ENCODE data around the gene ORAI3. TPM values are rescaled to one million over a fixed set of nuclear protein-coding genes. Genes with fewer than 3 reads are reported as not detected.

ORAI3 gene
- total RNA-seq, 1 donor from 2014 or later: 12.2 TPM

- no peaks in the 10 kb centered on the region for H3K36me3 ChIP-seq
- H3K27ac ChIP-seq (replicated peaks): no peak overlapping the region
- H3K4me3 ChIP-seq: no peak overlapping the region
- no peak for DNase-seq
- H3K27me3 ChIP-seq (ENCODE audit: low read depth): no peaks in the 10 kb centered on the region
- no peaks in the 10 kb centered on the region for H3K4me1 ChIP-seq
- intact Hi-C loops (cut with micrococcal nuclease): no loop called here
- TF ChIP-seq, protein P1, sequence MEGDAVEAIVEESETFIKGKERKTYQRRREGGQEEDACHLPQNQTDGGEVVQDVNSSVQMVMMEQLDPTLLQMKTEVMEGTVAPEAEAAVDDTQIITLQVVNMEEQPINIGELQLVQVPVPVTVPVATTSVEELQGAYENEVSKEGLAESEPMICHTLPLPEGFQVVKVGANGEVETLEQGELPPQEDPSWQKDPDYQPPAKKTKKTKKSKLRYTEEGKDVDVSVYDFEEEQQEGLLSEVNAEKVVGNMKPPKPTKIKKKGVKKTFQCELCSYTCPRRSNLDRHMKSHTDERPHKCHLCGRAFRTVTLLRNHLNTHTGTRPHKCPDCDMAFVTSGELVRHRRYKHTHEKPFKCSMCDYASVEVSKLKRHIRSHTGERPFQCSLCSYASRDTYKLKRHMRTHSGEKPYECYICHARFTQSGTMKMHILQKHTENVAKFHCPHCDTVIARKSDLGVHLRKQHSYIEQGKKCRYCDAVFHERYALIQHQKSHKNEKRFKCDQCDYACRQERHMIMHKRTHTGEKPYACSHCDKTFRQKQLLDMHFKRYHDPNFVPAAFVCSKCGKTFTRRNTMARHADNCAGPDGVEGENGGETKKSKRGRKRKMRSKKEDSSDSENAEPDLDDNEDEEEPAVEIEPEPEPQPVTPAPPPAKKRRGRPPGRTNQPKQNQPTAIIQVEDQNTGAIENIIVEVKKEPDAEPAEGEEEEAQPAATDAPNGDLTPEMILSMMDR (IDR thresholded peaks at IDR 0.05; ENCODE audit: borderline replicate concordance): no peak
- H3K9me3 ChIP-seq (replicated peaks): no peaks in the 10 kb centered on the region
Observed at GRCh38 chr16:30910427-30911029, 38.3 kb upstream of the ORAI3 start.

GRCh38 chr16:30912794-30913412 lies 36.0 kb upstream of the ORAI3 start:
- no peaks in the 10 kb centered on the region for H3K36me3 ChIP-seq
- intact Hi-C loops (cut with micrococcal nuclease): no loop called here
- DNase-seq: no peak
- no peaks in the 10 kb centered on the region for H3K9me3 ChIP-seq (replicated peaks)
- TF ChIP-seq, protein P1 (IDR thresholded peaks at IDR 0.05; ENCODE audit: borderline replicate concordance): no peak
- H3K27ac ChIP-seq (replicated peaks): no peak overlapping the region
- H3K27me3 ChIP-seq (ENCODE audit: low read depth): no peaks in the 10 kb centered on the region
- H3K4me3 ChIP-seq: no peak overlapping the region
- H3K4me1 ChIP-seq: no peaks in the 10 kb centered on the region

DNA sequence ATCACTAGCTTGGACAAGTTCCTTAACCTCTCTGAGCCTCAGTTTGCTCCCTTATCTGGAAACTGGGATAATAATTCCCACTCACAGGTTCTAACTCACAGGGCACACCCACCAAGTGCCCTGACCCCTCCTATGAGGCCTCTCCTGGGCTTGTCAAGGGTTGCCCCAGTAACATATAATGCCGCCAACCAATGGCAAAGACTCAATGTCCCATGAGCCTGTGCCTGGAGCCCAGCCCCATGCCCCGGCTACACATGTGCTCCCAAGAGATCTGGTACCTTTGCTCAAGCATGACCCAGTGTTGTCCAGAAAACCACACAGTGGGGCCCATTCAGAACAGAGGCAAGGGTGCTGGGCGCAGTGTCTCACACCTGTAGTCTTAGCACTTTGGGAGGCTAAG lies 34.0 kb upstream of the ORAI3 start:
- no peak overlapping the region for H3K27ac ChIP-seq (replicated peaks)
- no peak for DNase-seq
- TF ChIP-seq, protein P1 (IDR thresholded peaks at IDR 0.05; ENCODE audit: borderline replicate concordance): no peak
- no peak overlapping the region for H3K4me3 ChIP-seq
- intact Hi-C loops (cut with micrococcal nuclease): no loop called here
- H3K4me1 ChIP-seq: no peaks in the 10 kb centered on the region
- no peaks in the 10 kb centered on the region for H3K9me3 ChIP-seq (replicated peaks)
- H3K27me3 ChIP-seq (ENCODE audit: low read depth): no peaks in the 10 kb centered on the region
- H3K36me3 ChIP-seq: no peaks in the 10 kb centered on the region

GRCh38 chr16:30918614-30919013 lies 30.3 kb upstream of the ORAI3 start:
- Histone ChIP-seq H3K4me3 (no peak overlapping the region), H3K27ac (replicated peaks) (no peak overlapping the region), H3K4me1 (peaks cover 16% of the 10 kb centered on the region), H3K9me3 (replicated peaks) (no peaks in the 10 kb centered on the region), H3K36me3 (no peaks in the 10 kb centered on the region), H3K27me3 (ENCODE audit: low read depth) (no peaks in the 10 kb centered on the region)
- intact Hi-C loops (cut with micrococcal nuclease): no loop called here
- no peak for DNase-seq
- TF ChIP-seq, protein P1 (IDR thresholded peaks at IDR 0.05; ENCODE audit: borderline replicate concordance): no peak

DNA sequence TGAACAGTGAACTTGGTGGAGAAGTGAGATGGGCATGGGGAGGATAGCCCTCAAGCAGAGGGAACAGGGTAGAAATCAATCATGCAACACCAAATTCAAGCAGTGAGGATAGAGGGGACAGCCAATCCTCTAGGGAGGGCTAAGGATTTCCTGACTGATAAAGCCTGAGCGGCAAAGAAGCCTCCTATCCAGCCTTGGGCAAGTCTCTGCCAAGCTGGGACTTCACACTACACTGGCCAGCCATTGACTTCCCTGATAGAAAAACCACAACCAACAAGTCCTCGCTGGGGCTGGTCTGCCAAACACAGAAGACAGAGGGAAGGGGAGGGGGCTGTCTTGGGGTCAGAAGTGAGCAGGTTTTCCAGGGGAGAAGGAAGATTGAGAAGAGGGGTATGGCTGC lies 28.0 kb upstream of the ORAI3 start:
- Histone ChIP-seq H3K27me3 (ENCODE audit: low read depth) (no peaks in the 10 kb centered on the region), H3K36me3 (no peaks in the 10 kb centered on the region), H3K27ac (replicated peaks) (no peak overlapping the region), H3K9me3 (replicated peaks) (no peaks in the 10 kb centered on the region), H3K4me3 (no peak overlapping the region), H3K4me1 (peaks cover 32% of the 10 kb centered on the region)
- no peak for DNase-seq
- intact Hi-C loops (cut with micrococcal nuclease): no loop called here
- TF ChIP-seq, protein P1 (IDR thresholded peaks at IDR 0.05; ENCODE audit: borderline replicate concordance): no peak
